ENCODE measurements around the gene MGAT4A.

MGAT4A gene

GRCh38 chr2:98776136-98776535, 45.2 kb upstream of the MGAT4A start:
- no peak for DNase-seq

GRCh38 chr2:98775146-98775986, 44.4 kb upstream of the MGAT4A start:
- no peak overlapping the region for H3K27ac Mint-ChIP-seq

More at GRCh38 chr2:98776136-98776535, 45.2 kb upstream of the MGAT4A start:
- Mint-ChIP-seq H3K4me3 (no peak overlapping the region), H3K27me3 (ENCODE audit: low read depth, poor library complexity) (no peaks in the 10 kb centered on the region), H3K4me1 (peaks cover 36% of the 10 kb centered on the region), H3K9me3 (peaks cover 15% of the 10 kb centered on the region), H3K36me3 (ENCODE audit: low read depth) (no peaks in the 10 kb centered on the region), H3K27ac (no peak overlapping the region)
- TF ChIP-seq CTCF (IDR thresholded peaks at IDR 0.05): no peak

GRCh38 chr2:98773907-98774306, 43.0 kb upstream of the MGAT4A start:
- Mint-ChIP-seq H3K36me3 (ENCODE audit: low read depth) (no peaks in the 10 kb centered on the region), H3K4me1 (peaks cover 47% of the 10 kb centered on the region), H3K4me3 (no peak overlapping the region), H3K27me3 (ENCODE audit: low read depth, poor library complexity) (peaks cover 9% of the 10 kb centered on the region), H3K9me3 (peaks cover 7% of the 10 kb centered on the region), H3K27ac (no peak overlapping the region)
- TF ChIP-seq CTCF (IDR thresholded peaks at IDR 0.05): no peak
- DNase-seq: no peak

More at GRCh38 chr2:98775146-98775986, 44.4 kb upstream of the MGAT4A start:
- peaks cover 14% of the 10 kb centered on the region for H3K9me3 Mint-ChIP-seq
- no peaks in the 10 kb centered on the region for H3K36me3 Mint-ChIP-seq (ENCODE audit: low read depth)
- no peak for DNase-seq
- peaks cover 42% of the 10 kb centered on the region for H3K4me1 Mint-ChIP-seq
- peaks cover 4% of the 10 kb centered on the region for H3K27me3 Mint-ChIP-seq (ENCODE audit: low read depth, poor library complexity)
- no peak overlapping the region for H3K4me3 Mint-ChIP-seq
- TF ChIP-seq CTCF (IDR thresholded peaks at IDR 0.05): no peak

GRCh38 chr2:98773169-98773568, 42.2 kb upstream of the MGAT4A start:
- Mint-ChIP-seq H3K36me3 (ENCODE audit: low read depth) (no peaks in the 10 kb centered on the region), H3K27ac (no peak overlapping the region), H3K4me3 (no peak overlapping the region), H3K9me3 (peaks cover 4% of the 10 kb centered on the region), H3K4me1 (peaks cover 47% of the 10 kb centered on the region), H3K27me3 (ENCODE audit: low read depth, poor library complexity) (peaks cover 9% of the 10 kb centered on the region)
- TF ChIP-seq CTCF (IDR thresholded peaks at IDR 0.05): no peak
- DNase-seq: no peak

GRCh38 chr2:98772536-98772935, 41.6 kb upstream of the MGAT4A start:
- H3K9me3 Mint-ChIP-seq: peaks cover 4% of the 10 kb centered on the region
- no peak overlapping the region for H3K27ac Mint-ChIP-seq
- no peak for TF ChIP-seq CTCF (IDR thresholded peaks at IDR 0.05)

More at GRCh38 chr2:98772536-98772935, 41.6 kb upstream of the MGAT4A start:
- no peak overlapping the region for H3K4me3 Mint-ChIP-seq
- no peak for DNase-seq
- peaks cover 9% of the 10 kb centered on the region for H3K27me3 Mint-ChIP-seq (ENCODE audit: low read depth, poor library complexity)
- H3K4me1 Mint-ChIP-seq: peaks cover 47% of the 10 kb centered on the region
- no peaks in the 10 kb centered on the region for H3K36me3 Mint-ChIP-seq (ENCODE audit: low read depth)
